ENCODE measurements around the gene PDLIM1.

DNA sequence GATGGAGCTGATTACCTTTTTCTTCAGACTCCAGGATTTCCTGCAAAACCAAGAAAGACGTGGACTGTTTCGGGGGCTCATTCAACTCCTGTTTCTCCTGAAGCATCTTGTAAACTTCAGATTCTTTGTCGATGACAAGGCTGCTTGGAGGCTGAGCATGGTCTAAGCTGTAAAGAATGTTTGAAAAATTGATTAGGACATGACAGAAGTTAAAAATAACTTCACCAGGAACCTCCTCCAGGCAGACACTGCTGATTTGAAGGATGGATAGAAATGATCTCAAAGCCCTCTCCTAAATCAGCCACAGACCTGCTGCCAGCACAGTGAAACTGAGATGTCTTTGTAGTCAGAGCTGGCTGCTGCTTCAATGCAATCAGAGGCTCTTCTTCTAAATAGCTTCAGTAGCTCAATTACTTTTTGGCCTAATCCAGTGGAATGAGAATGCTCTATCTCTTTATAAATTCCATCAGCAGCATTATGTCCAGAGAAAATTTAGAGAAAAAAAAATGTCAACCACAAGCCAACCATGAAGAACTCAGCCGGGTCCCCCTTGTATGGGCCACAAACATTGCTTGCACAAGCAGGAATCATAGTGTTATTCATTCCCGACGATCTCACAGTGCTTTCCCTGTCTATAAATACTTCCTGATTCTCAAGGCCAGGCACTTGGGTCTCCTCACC lies 43.5 kb downstream of the PDLIM1 start:
- TF ChIP-seq, protein P1, sequence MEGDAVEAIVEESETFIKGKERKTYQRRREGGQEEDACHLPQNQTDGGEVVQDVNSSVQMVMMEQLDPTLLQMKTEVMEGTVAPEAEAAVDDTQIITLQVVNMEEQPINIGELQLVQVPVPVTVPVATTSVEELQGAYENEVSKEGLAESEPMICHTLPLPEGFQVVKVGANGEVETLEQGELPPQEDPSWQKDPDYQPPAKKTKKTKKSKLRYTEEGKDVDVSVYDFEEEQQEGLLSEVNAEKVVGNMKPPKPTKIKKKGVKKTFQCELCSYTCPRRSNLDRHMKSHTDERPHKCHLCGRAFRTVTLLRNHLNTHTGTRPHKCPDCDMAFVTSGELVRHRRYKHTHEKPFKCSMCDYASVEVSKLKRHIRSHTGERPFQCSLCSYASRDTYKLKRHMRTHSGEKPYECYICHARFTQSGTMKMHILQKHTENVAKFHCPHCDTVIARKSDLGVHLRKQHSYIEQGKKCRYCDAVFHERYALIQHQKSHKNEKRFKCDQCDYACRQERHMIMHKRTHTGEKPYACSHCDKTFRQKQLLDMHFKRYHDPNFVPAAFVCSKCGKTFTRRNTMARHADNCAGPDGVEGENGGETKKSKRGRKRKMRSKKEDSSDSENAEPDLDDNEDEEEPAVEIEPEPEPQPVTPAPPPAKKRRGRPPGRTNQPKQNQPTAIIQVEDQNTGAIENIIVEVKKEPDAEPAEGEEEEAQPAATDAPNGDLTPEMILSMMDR (IDR thresholded peaks at IDR 0.05; ENCODE audit: low read length) = no peak
- no peak for TF ChIP-seq EZH2 (optimal IDR thresholded peaks at IDR 0.05; ENCODE audit: low read depth, low read length)
